ENCODE results near the gene OR2J2.
"Not testable (repeated sequence)": the region's sequence is repeated elsewhere in the genome, so short reads cannot be mapped to it uniquely, and the experiment has no call there.

Gene OR2J2

DNA sequence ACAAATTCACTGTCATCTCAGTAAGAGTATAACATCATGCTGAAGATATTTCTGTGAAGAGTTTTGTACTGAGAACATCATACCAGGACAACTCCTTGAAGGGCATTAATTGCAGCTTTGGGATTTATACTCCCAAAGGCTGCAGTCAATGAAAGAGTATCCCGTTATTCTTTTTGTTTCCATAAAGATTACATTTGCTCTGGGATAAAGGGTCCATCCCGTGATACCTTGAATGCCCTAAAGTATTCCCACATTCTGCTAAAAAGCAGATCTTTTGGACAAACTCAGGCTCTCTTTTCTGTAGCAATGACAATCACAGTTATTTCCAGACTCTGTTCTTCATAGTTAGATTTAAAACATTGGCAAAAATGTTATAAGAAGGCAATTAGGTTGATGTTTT is at the start of gene OR2J2:
Gene OR2J2, plus strand, starts transcription at position 301 of the 400 bp plus-strand sequence. CDS start 2,729 bp downstream, outside the sequence.
- H3K27me3 Mint-ChIP-seq, H3K36me3 Mint-ChIP-seq, H3K4me1 Mint-ChIP-seq, DNase-seq, H3K27ac Mint-ChIP-seq, CTCF ChIA-PET, H3K4me3 Mint-ChIP-seq, H3K9me3 Mint-ChIP-seq: not testable (repeated sequence)

DNA sequence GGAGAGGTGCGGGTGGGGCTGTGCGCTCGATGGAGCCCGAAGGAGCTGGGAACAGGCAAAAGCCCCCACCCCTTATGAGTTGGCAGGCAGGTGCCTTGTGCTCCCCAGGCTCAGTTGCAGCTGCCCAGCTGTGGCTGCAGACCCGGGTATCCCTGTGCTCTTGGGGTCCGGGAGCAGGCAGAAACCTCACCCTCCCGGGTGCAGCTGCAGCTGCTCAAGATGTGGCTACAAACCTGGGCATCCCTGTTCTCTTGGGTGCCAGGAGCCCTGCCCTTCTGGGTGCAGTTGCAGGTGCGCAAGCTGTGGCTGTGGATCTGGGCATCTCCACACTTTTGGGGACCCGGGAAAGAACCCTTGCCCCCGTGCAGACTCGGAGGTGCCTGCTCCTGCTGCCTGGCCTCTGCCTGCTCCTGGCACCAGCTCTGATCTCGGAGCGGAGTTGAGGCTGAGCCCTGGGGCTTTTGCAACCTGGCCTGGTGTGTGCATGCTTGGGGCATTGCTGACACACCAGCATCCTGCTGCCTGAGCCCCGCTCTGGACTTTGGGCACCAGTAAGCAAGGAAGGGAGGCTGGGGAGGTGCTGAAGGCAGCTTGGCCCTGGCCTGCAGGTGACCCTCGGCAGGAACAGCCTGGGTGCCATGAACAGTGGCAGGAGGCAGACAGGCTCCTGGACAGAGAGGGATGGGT is 41.2 kb upstream of the OR2J2 start:
- no peak overlapping the region for H3K27ac Mint-ChIP-seq
- no peak overlapping the region for H3K4me3 Mint-ChIP-seq
- no peak for DNase-seq
- no peaks in the 10 kb centered on the region for H3K9me3 Mint-ChIP-seq
- no peaks in the 10 kb centered on the region for H3K4me1 Mint-ChIP-seq
- CTCF ChIA-PET, result no interaction called here
- H3K36me3 Mint-ChIP-seq, result no peaks in the 10 kb centered on the region
- peaks cover 11% of the 10 kb centered on the region for H3K27me3 Mint-ChIP-seq

DNA sequence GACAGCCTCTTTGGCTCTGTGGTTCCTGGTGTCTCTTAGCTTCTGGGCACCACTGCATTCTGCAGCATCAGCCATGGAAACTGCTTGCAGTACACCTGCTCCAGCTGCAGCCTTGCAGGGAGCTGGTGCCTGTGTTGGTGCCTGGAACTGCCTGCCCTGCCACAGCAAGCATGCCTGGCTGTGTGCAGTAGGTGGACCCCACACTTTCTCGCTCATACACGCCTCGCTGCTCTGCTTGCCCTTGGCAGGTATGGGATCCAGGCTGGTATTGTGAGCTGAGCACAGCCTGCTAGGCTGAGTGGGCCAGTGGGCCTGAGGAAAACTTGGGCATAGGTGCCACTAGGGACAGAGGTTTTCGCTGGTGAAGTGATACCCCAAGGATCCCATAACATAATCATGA is 40.1 kb upstream of the OR2J2 start:
- CTCF ChIA-PET, result no interaction called here
- no peaks in the 10 kb centered on the region for H3K36me3 Mint-ChIP-seq
- DNase-seq, result no peak

DNA sequence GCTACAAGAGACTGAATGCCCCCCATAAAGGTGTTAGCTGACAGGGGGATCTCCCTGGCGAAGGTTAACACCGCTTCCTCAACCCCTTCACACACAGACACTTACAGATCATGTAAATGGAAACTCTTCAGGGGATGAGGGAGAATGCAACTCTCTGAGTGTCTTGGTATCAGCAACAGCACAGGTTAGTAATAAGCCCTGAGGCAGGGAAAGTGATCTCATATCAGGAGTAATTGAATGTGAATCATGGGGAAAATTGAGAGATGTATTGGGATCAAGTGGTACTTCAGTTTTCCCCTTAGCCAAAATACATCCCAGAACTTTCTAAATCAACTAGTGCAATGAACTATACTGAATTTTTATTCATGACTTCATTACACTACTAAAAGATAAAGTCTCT is 39.0 kb upstream of the OR2J2 start:
- CTCF ChIA-PET, result no interaction called here
- no peak overlapping the region for H3K27ac Mint-ChIP-seq
- no peaks in the 10 kb centered on the region for H3K4me1 Mint-ChIP-seq

More for the DNA sequence above, 40.1 kb upstream of the OR2J2 start:
- Mint-ChIP-seq H3K4me3 (no peak overlapping the region), H3K4me1 (no peaks in the 10 kb centered on the region), H3K27me3 (peaks cover 9% of the 10 kb centered on the region), H3K9me3 (no peaks in the 10 kb centered on the region), H3K27ac (no peak overlapping the region)

DNA sequence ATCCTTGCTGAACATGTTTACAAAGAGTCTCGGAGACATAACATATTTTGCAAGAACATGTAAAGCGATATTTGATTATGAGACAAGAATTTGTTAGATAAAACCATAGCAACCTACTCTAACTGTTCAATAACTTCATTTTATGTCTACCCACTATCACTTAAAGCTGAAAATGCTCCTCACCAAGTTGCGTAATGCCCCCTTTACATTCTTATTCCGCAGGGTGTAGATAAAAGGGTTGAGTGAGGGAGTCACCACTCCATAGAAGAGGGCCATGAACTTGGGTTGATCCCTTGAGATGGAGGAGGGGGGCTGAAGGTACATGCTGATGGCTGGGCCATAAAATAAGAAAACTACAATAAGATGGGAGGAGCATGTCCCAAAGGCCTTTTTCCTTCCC is 33.0 kb upstream of the OR2J2 start:
- Mint-ChIP-seq H3K4me1 (no peaks in the 10 kb centered on the region), H3K4me3 (no peak overlapping the region), H3K27me3 (no peaks in the 10 kb centered on the region), H3K9me3 (no peaks in the 10 kb centered on the region), H3K36me3 (no peaks in the 10 kb centered on the region), H3K27ac (no peak overlapping the region)
- CTCF ChIA-PET, result no interaction called here
- no peak for DNase-seq

More for the DNA sequence above, 39.0 kb upstream of the OR2J2 start:
- H3K27me3 Mint-ChIP-seq, result peaks cover 7% of the 10 kb centered on the region
- no peaks in the 10 kb centered on the region for H3K9me3 Mint-ChIP-seq
- DNase-seq, result no peak
- no peak overlapping the region for H3K4me3 Mint-ChIP-seq
- H3K36me3 Mint-ChIP-seq, result no peaks in the 10 kb centered on the region

DNA sequence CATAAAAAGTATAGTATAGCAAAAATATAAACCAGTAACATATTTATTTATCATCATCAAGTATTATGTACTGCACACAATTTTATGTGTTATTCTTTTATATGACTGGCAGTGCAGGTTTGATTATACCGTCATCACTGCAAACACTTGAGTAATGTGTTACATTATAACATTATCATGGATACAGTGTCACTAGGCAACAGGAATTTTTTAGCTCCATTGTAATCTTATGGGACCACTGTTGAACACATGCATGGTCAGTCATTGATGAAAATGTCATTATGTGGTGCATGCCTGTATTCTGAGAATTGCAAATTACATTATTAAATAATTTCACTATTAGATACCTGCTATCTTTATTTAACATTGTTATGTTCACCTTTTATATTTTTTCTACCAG is 29.1 kb upstream of the OR2J2 start:
- H3K36me3 Mint-ChIP-seq, result no peaks in the 10 kb centered on the region

DNA sequence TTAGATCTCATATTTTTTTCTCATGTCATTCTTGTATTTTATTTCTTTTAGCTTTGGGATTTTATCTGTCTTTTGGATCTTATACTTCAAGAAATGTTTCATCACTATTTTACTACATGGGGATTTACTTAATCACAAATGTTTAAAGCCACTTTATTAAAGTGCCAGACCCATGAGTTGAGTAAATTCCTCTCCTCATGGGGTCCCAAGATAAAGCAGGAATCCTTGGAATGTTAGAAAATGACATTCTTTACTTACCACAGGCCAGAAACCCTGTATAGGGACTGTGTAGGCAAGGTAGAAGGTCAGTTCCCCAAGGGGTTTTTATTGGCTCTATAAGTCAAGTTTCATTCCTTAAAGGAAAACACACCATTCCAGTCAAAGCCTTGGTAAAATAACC is 28.4 kb upstream of the OR2J2 start:
- Mint-ChIP-seq H3K4me1 (no peaks in the 10 kb centered on the region), H3K36me3 (no peaks in the 10 kb centered on the region), H3K9me3 (peaks cover 2% of the 10 kb centered on the region), H3K4me3 (no peak overlapping the region), H3K27me3 (no peaks in the 10 kb centered on the region), H3K27ac (no peak overlapping the region)
- DNase-seq, result no peak
- CTCF ChIA-PET, result no interaction called here

More for the DNA sequence above, 29.1 kb upstream of the OR2J2 start:
- no peak for DNase-seq
- Mint-ChIP-seq H3K4me3 (no peak overlapping the region), H3K27me3 (no peaks in the 10 kb centered on the region), H3K27ac (no peak overlapping the region), H3K4me1 (no peaks in the 10 kb centered on the region), H3K9me3 (peaks cover 2% of the 10 kb centered on the region)
- CTCF ChIA-PET, result no interaction called here

DNA sequence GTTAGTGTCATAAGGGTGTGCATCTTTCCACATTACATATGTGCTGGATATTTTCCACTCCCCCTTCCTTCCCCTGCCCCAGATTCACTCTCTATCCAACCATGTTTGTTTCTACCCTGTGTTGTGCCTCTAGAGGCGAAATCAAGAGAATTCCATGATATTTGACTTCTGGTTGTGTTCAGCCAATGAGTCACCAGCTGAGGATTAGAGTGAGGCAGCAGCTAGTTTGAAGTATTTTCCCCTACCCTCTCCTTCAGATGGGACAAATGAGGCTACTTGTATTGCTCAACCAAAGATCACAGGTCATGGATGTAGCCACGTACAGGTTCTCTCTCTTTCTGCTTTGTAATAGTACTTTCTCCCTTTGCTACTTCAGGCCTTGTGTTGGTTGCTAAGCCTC is 24.5 kb upstream of the OR2J2 start:
- H3K36me3 Mint-ChIP-seq, result no peaks in the 10 kb centered on the region
- H3K4me3 Mint-ChIP-seq, result no peak overlapping the region
- no peak overlapping the region for H3K27ac Mint-ChIP-seq
- H3K4me1 Mint-ChIP-seq, result no peaks in the 10 kb centered on the region
- CTCF ChIA-PET, result no interaction called here
- no peak for DNase-seq
- no peaks in the 10 kb centered on the region for H3K27me3 Mint-ChIP-seq
- H3K9me3 Mint-ChIP-seq, result peaks cover 2% of the 10 kb centered on the region

DNA sequence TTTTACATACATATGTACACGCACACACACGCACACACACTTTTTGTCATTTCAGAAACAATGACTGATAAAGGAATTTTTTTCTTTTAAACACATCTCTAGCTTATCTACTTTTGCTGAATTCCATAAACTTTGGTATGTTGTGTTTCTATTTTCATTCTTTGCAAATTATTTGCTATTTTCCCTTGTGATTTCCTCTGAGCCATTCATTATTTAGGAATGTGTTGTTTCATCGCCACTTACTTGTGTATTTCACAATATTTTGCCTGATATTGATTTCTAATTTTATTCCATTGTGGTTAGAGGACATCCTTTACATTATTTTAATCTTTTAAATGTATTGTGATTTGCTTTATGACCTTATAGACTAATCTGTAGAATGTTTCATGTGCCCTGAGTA is 23.6 kb upstream of the OR2J2 start:
- Mint-ChIP-seq H3K27ac (no peak overlapping the region), H3K4me3 (no peak overlapping the region), H3K9me3 (peaks cover 2% of the 10 kb centered on the region), H3K27me3 (no peaks in the 10 kb centered on the region), H3K36me3 (no peaks in the 10 kb centered on the region), H3K4me1 (no peaks in the 10 kb centered on the region)
- DNase-seq, result no peak
- CTCF ChIA-PET, result no interaction called here

DNA sequence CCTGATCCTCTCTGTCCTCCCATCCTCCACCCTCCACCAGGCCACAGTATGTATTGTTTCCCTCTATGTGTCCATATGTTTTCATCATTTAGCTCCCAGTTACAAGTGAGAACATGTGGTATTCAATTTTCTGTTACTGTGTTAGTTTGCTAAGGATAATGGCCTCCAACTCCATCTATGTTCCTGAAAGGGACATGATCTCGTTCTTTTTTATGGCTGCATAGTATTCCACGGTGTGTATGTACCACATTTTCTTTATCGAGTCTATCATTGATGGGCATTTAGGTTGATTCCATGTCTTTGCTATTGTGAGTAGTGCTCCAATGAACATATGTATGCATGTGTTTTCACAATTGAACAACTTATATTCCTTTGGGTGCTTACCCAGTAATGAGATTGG is 21.3 kb upstream of the OR2J2 start:
- H3K27ac Mint-ChIP-seq, H3K9me3 Mint-ChIP-seq, H3K27me3 Mint-ChIP-seq, DNase-seq, H3K36me3 Mint-ChIP-seq, H3K4me3 Mint-ChIP-seq, CTCF ChIA-PET, H3K4me1 Mint-ChIP-seq: not testable (repeated sequence)

DNA sequence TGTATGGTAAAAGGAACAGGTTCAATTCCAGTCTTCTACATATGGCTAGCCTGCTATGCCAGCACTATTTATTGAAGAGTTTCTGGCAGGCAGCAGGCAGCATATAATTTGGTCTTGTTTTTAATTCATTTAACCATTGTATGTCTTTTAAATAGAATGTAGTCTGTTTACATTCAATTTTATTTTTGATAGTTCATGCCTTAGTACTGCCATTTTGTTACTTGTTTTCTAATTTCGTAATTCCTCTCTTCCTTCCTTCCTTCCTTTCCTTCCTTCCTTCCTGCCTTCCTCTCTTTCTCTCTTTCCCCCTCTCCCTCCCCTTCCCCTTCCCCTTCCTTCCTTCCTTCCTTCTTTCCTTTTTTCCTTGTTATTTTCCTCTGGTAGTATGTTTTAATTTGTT is 17.6 kb upstream of the OR2J2 start:
- no peak overlapping the region for H3K27ac Mint-ChIP-seq
- H3K4me3 Mint-ChIP-seq, result no peak overlapping the region
- H3K9me3 Mint-ChIP-seq, result no peaks in the 10 kb centered on the region
- no peak for DNase-seq
- H3K36me3 Mint-ChIP-seq, result no peaks in the 10 kb centered on the region
- no peaks in the 10 kb centered on the region for H3K27me3 Mint-ChIP-seq
- CTCF ChIA-PET, result no interaction called here
- H3K4me1 Mint-ChIP-seq, result no peaks in the 10 kb centered on the region

DNA sequence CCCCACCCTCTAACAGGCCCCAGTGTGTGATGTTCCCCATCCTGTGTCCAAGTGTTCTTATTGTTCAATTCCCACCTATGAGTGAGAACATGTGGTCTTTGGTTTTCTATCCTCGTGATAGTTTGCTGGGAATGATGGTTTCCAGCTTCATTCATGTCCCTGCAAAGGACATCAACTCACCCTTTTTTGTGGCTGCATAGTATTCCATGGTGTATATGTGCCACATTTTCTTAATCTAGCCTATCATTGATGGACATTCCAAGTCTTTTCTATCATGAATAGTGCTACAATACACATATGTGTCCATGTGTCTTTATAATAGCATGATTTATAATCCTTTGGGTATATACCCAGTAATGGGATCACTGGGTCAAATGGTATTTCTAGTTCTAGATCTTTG is 15.5 kb upstream of the OR2J2 start:
- H3K4me3 Mint-ChIP-seq, H3K27ac Mint-ChIP-seq, H3K4me1 Mint-ChIP-seq, H3K36me3 Mint-ChIP-seq, CTCF ChIA-PET, H3K27me3 Mint-ChIP-seq, H3K9me3 Mint-ChIP-seq, DNase-seq: not testable (repeated sequence)

DNA sequence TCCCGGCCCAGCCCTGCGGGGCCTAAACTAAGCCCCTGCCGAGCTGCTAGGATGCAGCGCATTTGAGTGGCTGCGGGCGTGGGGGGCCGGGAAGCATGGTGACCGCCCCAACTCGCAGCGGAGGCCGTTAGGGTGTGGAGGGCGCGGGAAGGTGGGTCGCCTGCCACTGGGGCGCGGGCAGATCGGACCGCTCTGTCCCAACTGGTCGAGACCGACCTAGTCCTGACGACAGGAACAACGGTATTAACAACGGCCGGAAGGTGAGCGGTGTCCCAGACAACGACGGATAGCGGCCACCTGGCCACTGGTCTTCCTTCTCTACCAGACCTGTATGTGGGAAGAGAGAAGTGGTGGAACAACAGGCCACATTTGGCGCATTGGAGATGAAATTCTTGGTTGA is 10.8 kb upstream of the OR2J2 start:
- H3K4me1 Mint-ChIP-seq, DNase-seq, H3K4me3 Mint-ChIP-seq, CTCF ChIA-PET, H3K27me3 Mint-ChIP-seq, H3K36me3 Mint-ChIP-seq, H3K27ac Mint-ChIP-seq, H3K9me3 Mint-ChIP-seq: not testable (repeated sequence)

DNA sequence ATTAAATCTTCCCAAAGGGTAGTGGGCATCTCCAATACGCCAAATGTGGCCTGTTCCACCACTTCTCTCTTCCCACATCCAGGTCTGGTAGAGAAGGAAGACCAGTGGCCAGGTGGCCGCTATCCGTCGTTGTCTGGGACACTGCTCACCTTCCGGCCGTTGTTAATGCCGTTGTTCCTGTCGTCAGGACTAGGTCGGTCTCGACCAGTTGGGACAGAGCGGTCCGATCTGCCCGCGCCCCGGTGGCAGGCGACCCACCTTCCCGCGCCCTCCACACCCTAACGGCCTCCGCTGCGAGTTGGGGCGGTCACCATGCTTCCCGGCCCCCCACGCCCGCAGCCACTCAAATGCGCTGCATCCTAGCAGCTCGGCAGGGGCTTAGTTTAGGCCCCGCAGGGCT is 5.1 kb upstream of the OR2J2 start:
- H3K9me3 Mint-ChIP-seq, DNase-seq, H3K4me1 Mint-ChIP-seq, H3K27ac Mint-ChIP-seq, H3K36me3 Mint-ChIP-seq, H3K4me3 Mint-ChIP-seq, H3K27me3 Mint-ChIP-seq, CTCF ChIA-PET: not testable (repeated sequence)

DNA sequence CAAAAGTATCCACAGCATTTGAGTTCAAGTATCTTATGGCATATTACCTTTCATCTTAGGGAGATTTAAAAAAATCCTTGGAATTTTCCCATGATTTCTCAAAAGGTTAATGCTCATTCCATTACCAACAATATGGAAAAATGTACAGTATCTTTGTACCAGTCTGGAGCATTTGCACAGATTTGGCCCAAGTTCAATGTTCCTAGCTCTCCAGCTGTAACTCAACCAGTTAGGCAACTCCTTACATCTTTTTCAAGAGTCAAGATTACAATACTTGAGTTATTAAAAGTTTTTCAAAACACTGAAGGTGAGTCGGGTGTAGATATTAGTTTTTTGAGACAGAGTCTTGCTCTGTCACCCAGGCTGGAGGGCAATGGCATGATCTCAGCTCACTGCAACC is 1.0 kb downstream of the OR2J2 start:
- H3K9me3 Mint-ChIP-seq, result no peaks in the 10 kb centered on the region
- no peaks in the 10 kb centered on the region for H3K27me3 Mint-ChIP-seq
- no peak overlapping the region for H3K4me3 Mint-ChIP-seq
- no peaks in the 10 kb centered on the region for H3K36me3 Mint-ChIP-seq
- no peak overlapping the region for H3K27ac Mint-ChIP-seq
- CTCF ChIA-PET, result no interaction called here
- no peaks in the 10 kb centered on the region for H3K4me1 Mint-ChIP-seq
- DNase-seq, result no peak

DNA sequence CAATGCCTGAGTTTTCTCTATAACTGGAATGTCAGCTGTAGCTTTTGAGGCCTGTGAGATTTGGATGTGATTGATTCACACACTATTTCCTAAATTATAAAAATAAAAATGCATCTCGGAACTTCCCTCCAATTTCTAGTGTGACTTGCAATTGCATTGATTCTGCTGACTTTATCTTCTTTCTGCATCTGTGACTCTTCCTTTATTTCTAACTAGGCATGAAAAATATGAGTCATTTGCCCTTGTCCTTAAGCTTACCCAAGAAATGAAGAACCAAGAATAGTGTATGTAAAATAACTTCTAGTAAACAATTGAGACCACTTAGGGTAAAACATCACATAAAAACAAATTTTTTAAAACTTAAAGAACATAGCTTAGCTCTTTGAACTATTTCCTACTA is 12.9 kb downstream of the OR2J2 start:
- CTCF ChIA-PET, result no interaction called here

More for the DNA sequence above, 12.9 kb downstream of the OR2J2 start:
- no peaks in the 10 kb centered on the region for H3K9me3 Mint-ChIP-seq
- no peak overlapping the region for H3K4me3 Mint-ChIP-seq
- H3K27ac Mint-ChIP-seq, result no peak overlapping the region
- no peaks in the 10 kb centered on the region for H3K36me3 Mint-ChIP-seq
- no peak for DNase-seq
- H3K27me3 Mint-ChIP-seq, result no peaks in the 10 kb centered on the region
- no peaks in the 10 kb centered on the region for H3K4me1 Mint-ChIP-seq

Data from activated naive CD4-positive, alpha-beta T cell treated with anti-CD3 and anti-CD28 coated beads, Interleukin-2, amount 10 ng/mL, durations not matched to agents 7 days and 5 days (primary cell).